ENCODE results near the gene FRG1. TPM values are rescaled to one million over a fixed set of nuclear protein-coding genes. Genes with fewer than 3 reads are reported as not detected.
A peak's percentile ranks its signal among the peaks of the same experiment; 100 is the strongest.
"Not testable (repeated sequence)": the region's sequence is repeated elsewhere in the genome, so short reads cannot be mapped to it uniquely, and the experiment has no call there.

The FRG1 gene
- total RNA-seq, 1 donor from 2014 or later, result 39.7 TPM

DNA sequence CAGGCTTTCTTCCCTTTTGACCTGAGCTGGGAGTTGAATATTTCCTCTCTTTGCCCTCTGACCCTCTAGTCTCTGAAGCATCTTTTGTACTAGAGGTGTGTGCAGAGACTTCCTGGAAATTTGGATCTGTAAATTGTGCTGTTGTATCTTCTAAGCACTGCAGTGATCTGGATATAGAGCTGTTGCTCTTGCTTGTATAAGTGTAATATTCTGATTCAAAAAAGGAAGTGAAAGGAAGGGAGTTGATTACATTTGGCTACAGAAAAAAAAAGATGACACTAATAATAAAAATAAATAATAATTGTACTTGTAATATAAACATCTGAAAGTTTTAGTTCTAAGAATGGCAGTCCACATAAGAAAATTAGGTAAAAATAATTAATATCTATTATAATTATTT lies 33.0 kb downstream of the FRG1 start:
- intact Hi-C loops (cut with DNase I), result no loop called here
- no peaks in the 10 kb centered on the region for H3K27me3 ChIP-seq (ENCODE audit: low read depth)
- H3K27ac ChIP-seq, result no peak overlapping the region
- no peak for DNase-seq
- no peaks in the 10 kb centered on the region for H3K4me1 ChIP-seq
- H3K4me3 ChIP-seq, result no peak overlapping the region
- ATAC-seq, result no peak
- no peaks in the 10 kb centered on the region for H3K9me3 ChIP-seq
- TF ChIP-seq, protein P1, sequence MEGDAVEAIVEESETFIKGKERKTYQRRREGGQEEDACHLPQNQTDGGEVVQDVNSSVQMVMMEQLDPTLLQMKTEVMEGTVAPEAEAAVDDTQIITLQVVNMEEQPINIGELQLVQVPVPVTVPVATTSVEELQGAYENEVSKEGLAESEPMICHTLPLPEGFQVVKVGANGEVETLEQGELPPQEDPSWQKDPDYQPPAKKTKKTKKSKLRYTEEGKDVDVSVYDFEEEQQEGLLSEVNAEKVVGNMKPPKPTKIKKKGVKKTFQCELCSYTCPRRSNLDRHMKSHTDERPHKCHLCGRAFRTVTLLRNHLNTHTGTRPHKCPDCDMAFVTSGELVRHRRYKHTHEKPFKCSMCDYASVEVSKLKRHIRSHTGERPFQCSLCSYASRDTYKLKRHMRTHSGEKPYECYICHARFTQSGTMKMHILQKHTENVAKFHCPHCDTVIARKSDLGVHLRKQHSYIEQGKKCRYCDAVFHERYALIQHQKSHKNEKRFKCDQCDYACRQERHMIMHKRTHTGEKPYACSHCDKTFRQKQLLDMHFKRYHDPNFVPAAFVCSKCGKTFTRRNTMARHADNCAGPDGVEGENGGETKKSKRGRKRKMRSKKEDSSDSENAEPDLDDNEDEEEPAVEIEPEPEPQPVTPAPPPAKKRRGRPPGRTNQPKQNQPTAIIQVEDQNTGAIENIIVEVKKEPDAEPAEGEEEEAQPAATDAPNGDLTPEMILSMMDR (IDR thresholded peaks at IDR 0.05), result no peak
- no peaks in the 10 kb centered on the region for H3K36me3 ChIP-seq

DNA sequence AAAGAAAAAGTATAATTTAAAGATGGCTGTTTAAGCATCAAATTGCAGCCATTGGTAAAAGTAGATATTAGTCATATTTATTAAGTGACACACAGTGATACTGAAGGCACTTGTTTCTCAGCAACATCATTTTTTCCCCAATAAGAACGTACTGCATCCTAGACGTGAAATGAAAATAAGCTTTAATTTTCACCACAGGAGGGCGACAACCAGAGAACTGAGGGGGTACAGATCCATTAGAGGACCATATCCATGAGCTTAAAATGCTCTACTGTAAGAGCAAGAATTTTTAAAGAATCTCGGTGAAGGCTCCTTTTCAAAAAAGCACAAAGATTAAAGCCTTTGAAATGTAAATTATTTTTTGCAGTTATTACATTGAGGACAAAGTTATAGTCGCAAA lies 33.4 kb downstream of the FRG1 start:
- Histone ChIP-seq H3K9me3 (no peaks in the 10 kb centered on the region), H3K4me3 (no peak overlapping the region), H3K27ac (no peak overlapping the region), H3K36me3 (no peaks in the 10 kb centered on the region), H3K4me1 (no peaks in the 10 kb centered on the region), H3K27me3 (ENCODE audit: low read depth) (no peaks in the 10 kb centered on the region)
- ATAC-seq, result no peak
- no peak for DNase-seq
- intact Hi-C loops (cut with DNase I), result no loop called here
- TF ChIP-seq, protein P1 (IDR thresholded peaks at IDR 0.05), result no peak

DNA sequence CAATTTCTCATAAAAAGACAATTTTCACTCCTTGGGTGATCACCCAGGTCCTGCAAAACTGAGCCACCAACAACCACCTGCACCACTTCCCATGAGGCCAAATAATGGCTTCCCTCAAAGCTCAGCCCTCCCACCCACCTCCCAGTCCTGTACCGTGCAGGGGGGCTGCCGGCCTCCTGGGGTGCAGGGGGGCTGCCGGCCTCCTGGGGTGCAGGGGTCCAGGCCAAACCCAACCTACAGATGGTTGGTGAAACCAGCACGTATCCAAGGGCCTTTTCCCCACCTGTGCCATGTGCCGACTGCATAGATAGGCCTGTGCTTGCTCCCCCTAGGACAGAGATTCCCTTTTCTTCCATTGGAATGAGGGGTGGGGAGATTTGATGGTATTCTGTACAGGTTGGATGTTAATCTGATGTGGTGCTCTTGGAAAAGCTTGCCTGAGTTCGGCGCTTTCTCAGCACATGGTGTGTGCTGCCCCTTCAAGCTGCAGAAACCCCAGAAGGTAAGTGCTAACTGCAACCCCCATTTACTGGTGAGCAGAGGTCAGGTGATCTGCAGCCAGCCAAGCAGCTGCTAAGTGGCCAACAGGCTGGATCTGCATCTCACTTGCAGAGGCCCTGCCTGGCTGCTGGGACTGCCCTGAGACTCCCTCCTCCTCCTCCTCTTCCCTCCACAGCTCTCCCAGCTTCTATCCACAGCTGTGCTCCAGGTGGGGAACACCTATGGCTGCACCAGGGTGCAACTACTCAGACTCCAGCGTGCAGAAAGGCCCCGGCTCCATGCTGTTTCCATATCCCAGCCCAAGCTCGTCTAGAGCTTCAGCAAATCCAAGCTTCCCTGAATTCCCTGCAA lies 38.8 kb downstream of the FRG1 start:
- TF ChIP-seq, protein P1 (IDR thresholded peaks at IDR 0.05), result no peak
- ATAC-seq, result peak; percentile 33 to 46
- no peak overlapping the region for H3K4me3 ChIP-seq
- no peaks in the 10 kb centered on the region for H3K36me3 ChIP-seq
- no peak for DNase-seq
- H3K9me3 ChIP-seq, result no peaks in the 10 kb centered on the region
- H3K27me3 ChIP-seq (ENCODE audit: low read depth), result no peaks in the 10 kb centered on the region
- H3K27ac ChIP-seq, result no peak overlapping the region
- intact Hi-C loops (cut with DNase I), result no loop called here
- H3K4me1 ChIP-seq, result no peaks in the 10 kb centered on the region

DNA sequence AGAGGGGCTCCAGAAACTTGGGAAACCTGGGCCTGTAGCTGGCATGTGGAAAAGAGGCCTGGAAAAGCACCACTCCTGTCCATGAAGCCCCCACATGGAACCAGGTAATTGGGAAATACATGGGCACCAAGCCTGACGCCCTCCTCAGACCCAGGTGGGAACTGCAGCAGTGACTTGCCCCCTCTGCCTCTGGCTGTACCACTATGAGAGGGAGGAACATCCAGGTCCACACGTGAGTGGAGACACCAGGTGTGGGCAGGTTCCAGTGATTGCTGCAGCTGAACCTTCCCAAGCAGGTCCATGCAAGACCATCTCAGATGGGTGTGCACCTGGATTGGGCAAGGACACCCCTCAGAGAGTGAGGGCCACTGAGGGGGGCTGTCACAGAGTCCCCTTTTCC lies 39.6 kb downstream of the FRG1 start:
- DNase-seq; H3K9me3 ChIP-seq; intact Hi-C loops (cut with DNase I); H3K27ac ChIP-seq; H3K36me3 ChIP-seq; H3K4me3 ChIP-seq; H3K27me3 ChIP-seq (ENCODE audit: low read depth); H3K4me1 ChIP-seq; ATAC-seq: not testable (repeated sequence)

DNA sequence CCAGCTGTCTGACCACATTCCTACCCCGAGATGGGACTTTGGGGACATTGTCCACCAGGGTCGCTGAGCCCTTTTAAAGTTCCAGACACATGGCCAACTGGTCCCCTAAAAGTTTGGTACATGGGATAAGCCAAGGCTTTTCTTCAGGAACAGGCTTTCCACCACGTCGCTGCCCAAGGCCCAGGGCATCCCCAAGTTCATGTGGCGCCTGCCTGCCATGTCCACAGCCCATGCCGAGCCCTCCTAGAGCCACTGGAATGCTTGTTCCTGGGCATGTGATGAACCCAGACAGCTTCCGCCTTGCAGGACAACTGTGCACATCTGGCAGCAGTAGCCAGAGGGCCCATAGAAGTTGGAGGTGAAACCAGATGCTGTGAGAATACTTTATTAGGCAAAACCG lies 41.3 kb downstream of the FRG1 start:
- ATAC-seq, result no peak

DNA sequence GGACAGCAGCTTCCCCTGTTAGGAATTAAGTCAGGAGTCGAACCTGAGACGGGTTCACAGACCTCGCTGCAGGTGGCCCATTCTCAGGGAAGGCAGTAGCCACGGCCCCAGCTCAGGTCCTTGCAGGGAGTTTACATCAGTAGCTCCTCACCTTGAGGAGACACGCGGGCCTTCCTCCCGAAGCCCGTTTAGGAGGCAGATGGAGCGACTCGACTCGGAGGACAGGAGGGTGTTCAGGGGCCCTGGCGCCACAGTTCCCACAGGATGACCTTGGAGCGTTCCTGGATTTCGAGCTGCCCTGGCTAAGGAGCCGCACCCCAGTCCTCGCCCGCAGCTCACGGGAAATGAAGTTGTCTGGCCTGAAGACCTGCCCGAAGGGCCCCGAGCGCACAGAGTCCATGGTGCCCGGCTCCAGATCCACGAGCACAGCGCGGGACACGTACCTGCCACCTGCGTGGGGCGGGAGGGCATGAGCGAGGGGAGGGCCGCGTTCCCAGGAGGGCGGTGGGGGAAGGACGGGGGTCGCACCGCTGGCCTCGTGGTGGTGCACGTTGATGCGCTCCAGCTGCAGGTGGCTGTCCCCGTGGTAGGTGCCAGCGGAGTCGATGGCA lies 43.3 kb downstream of the FRG1 start:
- H3K4me1 ChIP-seq; DNase-seq; H3K27me3 ChIP-seq (ENCODE audit: low read depth); ATAC-seq; H3K36me3 ChIP-seq; H3K4me3 ChIP-seq; intact Hi-C loops (cut with DNase I); H3K27ac ChIP-seq; H3K9me3 ChIP-seq: not testable (repeated sequence)

More for the DNA sequence above, 41.3 kb downstream of the FRG1 start:
- Histone ChIP-seq H3K9me3 (no peaks in the 10 kb centered on the region), H3K4me3 (no peak overlapping the region), H3K4me1 (no peaks in the 10 kb centered on the region), H3K36me3 (no peaks in the 10 kb centered on the region), H3K27me3 (ENCODE audit: low read depth) (no peaks in the 10 kb centered on the region), H3K27ac (no peak overlapping the region)
- TF ChIP-seq, protein P1 (IDR thresholded peaks at IDR 0.05), result no peak
- intact Hi-C loops (cut with DNase I), result no loop called here
- no peak for DNase-seq

DNA sequence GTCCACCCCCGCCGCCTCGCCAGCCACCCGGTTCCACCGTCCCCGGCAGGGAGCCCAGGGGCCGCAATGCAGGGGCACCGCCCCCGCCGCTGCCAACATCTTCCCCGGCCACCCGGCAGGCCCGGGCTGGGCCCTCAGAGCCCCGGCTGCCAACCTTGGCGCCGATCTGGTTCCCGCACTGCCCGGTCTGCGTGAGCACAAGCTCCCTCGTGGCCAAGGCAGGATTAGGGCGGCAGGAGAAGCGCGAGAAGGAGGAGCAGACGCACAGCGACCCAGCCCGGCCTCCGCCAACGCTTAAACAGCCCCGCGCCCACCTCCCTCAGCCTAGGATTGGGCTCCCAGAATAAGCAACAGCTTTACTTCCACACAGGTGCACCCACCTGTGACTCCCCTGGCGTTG lies 44.0 kb downstream of the FRG1 start:
- H3K4me3 ChIP-seq; ATAC-seq; intact Hi-C loops (cut with DNase I); DNase-seq; H3K27ac ChIP-seq; H3K4me1 ChIP-seq; H3K27me3 ChIP-seq (ENCODE audit: low read depth); H3K36me3 ChIP-seq; H3K9me3 ChIP-seq: not testable (repeated sequence)

DNA sequence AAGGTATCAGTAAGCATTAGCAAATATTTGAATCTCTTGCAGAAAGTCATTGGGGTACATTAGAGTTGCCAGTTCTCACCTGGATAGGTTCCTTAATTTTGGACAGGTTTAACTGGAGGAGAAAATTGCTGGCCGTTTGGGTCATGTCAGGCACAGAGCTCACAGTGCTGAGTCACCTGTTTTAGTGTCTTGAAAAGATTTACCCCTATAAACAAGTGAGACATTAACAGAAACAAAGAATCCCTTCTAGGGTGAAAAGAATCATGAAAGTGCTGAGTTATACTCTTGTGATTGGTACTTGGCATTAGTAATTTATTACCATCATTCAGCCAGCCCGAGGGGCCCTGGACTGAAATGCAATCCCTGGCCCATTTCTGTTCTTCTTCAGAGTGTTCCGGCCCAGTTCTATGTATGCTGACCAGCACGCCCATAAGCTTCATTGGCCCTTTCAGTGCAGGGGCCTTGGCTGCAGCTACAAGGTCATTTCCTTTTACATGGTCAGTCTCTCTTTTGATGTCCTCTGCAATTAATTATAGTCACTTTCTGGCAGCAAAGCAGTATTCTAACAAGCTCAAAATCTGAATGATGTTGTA lies 45.1 kb downstream of the FRG1 start:
- H3K36me3 ChIP-seq; H3K9me3 ChIP-seq; H3K27me3 ChIP-seq (ENCODE audit: low read depth); H3K4me1 ChIP-seq; ATAC-seq; H3K4me3 ChIP-seq; H3K27ac ChIP-seq; intact Hi-C loops (cut with DNase I); DNase-seq: not testable (repeated sequence)
